Keratinocyte (primary cell): ENCODE results near the gene ENTPD8.

Experiments
- CTCF ChIP-seq, 3 experiments: IDR thresholded peaks in 1 of 3; conservative IDR thresholded peaks in 1 of 3; optimal IDR thresholded peaks in 1 of 3; 2 replicates in 2 of 3; 3 replicates in 1 of 3; pipeline versions ENCODE3 to v1.5.1; 2011; ENCODE audit warnings: low read length in 3 of 3, mild to moderate bottlenecking in 3 of 3, moderate library complexity in 2 of 3, control low read depth in 1 of 3, inconsistent platforms in 1 of 3; ENCODE audit not compliant: insufficient read depth in 2 of 3; ENCODE audit errors: extremely low read depth in 1 of 3
- EZH2 ChIP-seq: IDR thresholded peaks from one replicate; pipeline ENCODE4 v1.6.1; 2012; ENCODE audit warnings: inconsistent platforms, mild to moderate bottlenecking, low read length, moderate library complexity

GRCh38 chr9:137462396-137462985 is 21.3 kb upstream of the ENTPD8 start:
- TF ChIP-seq CTCF (optimal IDR thresholded peaks at IDR 0.05 in 1 of 3, IDR thresholded peaks at IDR 0.05 in 1 of 3, conservative IDR thresholded peaks at IDR 0.05 in 1 of 3; ENCODE audit: extremely low read depth in 1 of 3, insufficient read depth in 2 of 3, low read length in 3 of 3): no peak
- TF ChIP-seq EZH2: no peak
